Renal cortex interstitium (tissue), 11 donors: ENCODE results near the gene HERC5. TPM values are rescaled to one million over a fixed set of nuclear protein-coding genes. Genes with fewer than 3 reads are reported as not detected.

Experiments
- DNase-seq, 11 donors: peaks; one replicate each; pipeline ENCODE4 v3.0.0-alpha.2; 2013; ENCODE audit warnings: low read depth in 9 of 11, low spot score in 4 of 11; ENCODE audit errors: extremely low read depth in 1 of 11
- polyA plus RNA-seq, 3 donors: library from polyadenylated mRNA; unstranded; fragments of 120-200 nt; gene quantifications; one replicate each; pipeline ENCODE4 v1.2.1, GENCODE V29; 2013; ENCODE audit not compliant: insufficient read length in 3 of 3

The HERC5 gene
- polyA plus RNA-seq, 3 donors = 4.8 to 6.0 (median 4.8) TPM

DNA sequence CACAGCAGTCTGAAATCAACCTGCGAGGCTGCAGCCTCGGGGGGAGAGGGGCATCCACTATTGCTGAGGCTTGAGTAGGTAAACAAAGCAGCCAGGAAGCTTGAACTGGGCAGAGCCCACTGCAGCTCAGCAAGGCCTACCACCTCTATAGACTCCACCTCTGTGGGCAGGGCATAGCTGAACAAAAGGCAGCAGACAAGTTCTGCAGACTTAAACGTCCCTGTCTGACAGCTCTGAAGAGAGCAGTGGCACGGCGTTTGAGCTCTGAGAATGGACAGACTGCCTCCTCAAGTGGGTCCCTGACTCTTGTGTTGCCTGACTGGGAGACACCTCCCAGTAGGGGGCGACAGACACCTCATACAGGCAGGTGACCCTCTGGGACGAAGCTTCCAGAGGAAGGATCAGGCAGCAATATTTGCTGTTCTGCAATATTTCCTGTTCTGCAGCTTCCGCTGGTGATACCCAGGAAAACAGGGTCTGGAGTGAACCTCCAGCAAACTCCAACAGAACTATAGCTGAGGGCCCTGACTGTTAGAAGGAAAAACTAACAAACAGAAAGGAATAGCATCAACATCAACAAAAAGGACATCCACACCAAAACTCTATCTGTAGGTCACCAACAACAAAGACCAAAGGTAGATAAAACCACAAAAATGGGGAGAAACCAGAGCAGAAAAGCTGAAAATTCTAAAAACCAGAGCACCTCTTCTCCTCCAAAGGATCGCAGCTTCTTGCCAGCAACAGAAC, 82.6 kb downstream of the HERC5 start:
- peak in 2 of 11 donors; percentile 10 to 19 for DNase-seq

DNA sequence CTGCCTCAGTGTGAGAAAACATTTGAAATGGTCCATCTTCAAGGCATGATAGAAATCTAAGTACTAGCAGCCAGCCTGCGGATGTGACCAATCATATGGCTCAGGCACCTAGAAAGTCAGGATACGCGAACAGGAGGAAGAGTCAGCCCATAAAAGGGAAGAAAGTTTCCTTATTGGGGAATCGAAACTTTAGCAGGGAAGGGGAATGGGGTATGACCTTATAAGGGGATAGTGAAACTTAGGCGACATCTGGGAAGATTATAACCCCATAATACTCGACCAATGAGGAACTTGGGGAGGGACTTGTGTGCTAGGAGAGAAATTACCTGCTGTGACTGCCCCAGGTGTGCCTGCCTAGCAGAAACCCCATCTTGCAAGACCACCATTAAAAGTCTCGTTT, 92.9 kb downstream of the HERC5 start:
- DNase-seq = no peak

Other genes with a start within 250 kb of the HERC5 start
- gene PPM1K, start 172.6 kb upstream of the HERC5 start, polyA plus RNA-seq = 10 to 100 TPM; 14.7 to 23.9 (median 17.5) TPM
- 10 to 100 TPM in 1 of 3 donors, 1 to 10 TPM in 2; 7.4 to 12.8 (median 9.3) TPM for gene HERC6, start 78.3 kb upstream of the HERC5 start, polyA plus RNA-seq
- gene PYURF, start 66.7 kb downstream of the HERC5 start, polyA plus RNA-seq = 100 to 1,000 TPM; 105 to 127 (median 119) TPM
- 10 to 100 TPM; 13.9 to 15.7 (median 14.4) TPM for gene HERC3, start 135.4 kb downstream of the HERC5 start, polyA plus RNA-seq
- gene NAP1L5, start 240.7 kb downstream of the HERC5 start, polyA plus RNA-seq = 10 to 100 TPM; 13.8 to 16.4 (median 14.0) TPM